ENCODE measurements around the gene ADORA3. TPM values are rescaled to one million over a fixed set of nuclear protein-coding genes. Genes with fewer than 3 reads are reported as not detected.

The ADORA3 gene
- total and polyA plus RNA-seq, 2 donors (not counting 1 experiment from before 2014, with no cell fraction given): not detected

- no peaks in the 10 kb centered on the region for H3K36me3 ChIP-seq (ENCODE audit: control insufficient read depth, insufficient read depth, low read length)
- H3K27ac ChIP-seq (ENCODE audit: insufficient read depth, low read length): no peak overlapping the region
- no peaks in the 10 kb centered on the region for H3K79me2 ChIP-seq (ENCODE audit: control insufficient read depth, insufficient read depth, low read length)
- H3K9ac ChIP-seq (ENCODE audit: insufficient read depth, low read length): no peak overlapping the region
- H3K9me3 ChIP-seq (ENCODE audit: control insufficient read depth, insufficient read depth, low read depth, low read length): no peaks in the 10 kb centered on the region
- H3K4me3 ChIP-seq (replicated peaks in 1 of 4; ENCODE audit: control extremely low read depth in 1 of 4, insufficient read depth in 1 of 4, low read depth in 3 of 4, low read length in 4 of 4): no peak overlapping the region
- H3K4me1 ChIP-seq (ENCODE audit: control insufficient read depth, extremely low read depth, insufficient read depth, low read length): no peaks in the 10 kb centered on the region
- TF ChIP-seq EZH2 (IDR thresholded peaks at IDR 0.05; ENCODE audit: low read length, missing control alignments) (no peak), CTCF (conservative IDR thresholded peaks at IDR 0.05 in 1 of 2, IDR thresholded peaks at IDR 0.05 in 1 of 2; ENCODE audit: low read depth in 1 of 2, low read length in 2 of 2) (no peak)
- no peaks in the 10 kb centered on the region for H4K20me1 ChIP-seq (ENCODE audit: control insufficient read depth, extremely low read depth, insufficient read depth, low read length)
- H3K27me3 ChIP-seq (ENCODE audit: control insufficient read depth, insufficient read depth, low read length): no peaks in the 10 kb centered on the region
- H3K4me2 ChIP-seq (ENCODE audit: extremely low read depth, insufficient read depth, low read length): no peak overlapping the region
- H2AFZ ChIP-seq (ENCODE audit: low read length): no peak overlapping the region
- DNase-seq (ENCODE audit: low read depth in 2 of 2): no peak
Measured at GRCh38 chr1:111470596-111470995, 32.8 kb downstream of the ADORA3 start.

DNA sequence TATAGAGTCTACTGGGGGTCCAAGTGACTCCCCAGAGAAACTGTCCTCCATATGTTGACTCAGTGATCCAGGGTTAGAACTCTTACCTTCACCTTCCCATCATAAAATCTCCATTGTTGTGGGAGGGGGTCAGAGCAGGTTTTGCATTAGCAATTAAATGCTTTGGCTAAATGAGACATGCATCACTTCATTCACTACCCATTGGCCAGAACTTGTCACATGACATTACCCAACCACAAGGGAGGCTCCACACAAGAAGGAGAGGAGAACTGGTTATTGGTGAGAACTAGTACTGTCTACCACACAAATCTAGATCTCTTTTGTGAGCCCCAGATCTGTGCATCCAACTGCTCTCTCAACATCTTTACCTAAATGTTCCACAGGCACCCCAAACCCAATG lies 33.9 kb downstream of the ADORA3 start:
- H3K79me2 ChIP-seq (ENCODE audit: control insufficient read depth, insufficient read depth, low read length): no peaks in the 10 kb centered on the region
- DNase-seq (ENCODE audit: low read depth in 2 of 2): no peak
- H3K4me3 ChIP-seq (replicated peaks in 1 of 4; ENCODE audit: control extremely low read depth in 1 of 4, insufficient read depth in 1 of 4, low read depth in 3 of 4, low read length in 4 of 4): no peak overlapping the region
- H3K27ac ChIP-seq (ENCODE audit: insufficient read depth, low read length): no peak overlapping the region
- H2AFZ ChIP-seq (ENCODE audit: low read length): no peak overlapping the region
- no peaks in the 10 kb centered on the region for H3K4me1 ChIP-seq (ENCODE audit: control insufficient read depth, extremely low read depth, insufficient read depth, low read length)
- no peak overlapping the region for H3K9ac ChIP-seq (ENCODE audit: insufficient read depth, low read length)
- H4K20me1 ChIP-seq (ENCODE audit: control insufficient read depth, extremely low read depth, insufficient read depth, low read length): no peaks in the 10 kb centered on the region
- H3K27me3 ChIP-seq (ENCODE audit: control insufficient read depth, insufficient read depth, low read length): no peaks in the 10 kb centered on the region
- no peak overlapping the region for H3K4me2 ChIP-seq (ENCODE audit: extremely low read depth, insufficient read depth, low read length)
- TF ChIP-seq CTCF (conservative IDR thresholded peaks at IDR 0.05 in 1 of 2, IDR thresholded peaks at IDR 0.05 in 1 of 2; ENCODE audit: low read depth in 1 of 2, low read length in 2 of 2) (no peak), EZH2 (IDR thresholded peaks at IDR 0.05; ENCODE audit: low read length, missing control alignments) (no peak)
- no peaks in the 10 kb centered on the region for H3K36me3 ChIP-seq (ENCODE audit: control insufficient read depth, insufficient read depth, low read length)
- H3K9me3 ChIP-seq (ENCODE audit: control insufficient read depth, insufficient read depth, low read depth, low read length): no peaks in the 10 kb centered on the region

DNA sequence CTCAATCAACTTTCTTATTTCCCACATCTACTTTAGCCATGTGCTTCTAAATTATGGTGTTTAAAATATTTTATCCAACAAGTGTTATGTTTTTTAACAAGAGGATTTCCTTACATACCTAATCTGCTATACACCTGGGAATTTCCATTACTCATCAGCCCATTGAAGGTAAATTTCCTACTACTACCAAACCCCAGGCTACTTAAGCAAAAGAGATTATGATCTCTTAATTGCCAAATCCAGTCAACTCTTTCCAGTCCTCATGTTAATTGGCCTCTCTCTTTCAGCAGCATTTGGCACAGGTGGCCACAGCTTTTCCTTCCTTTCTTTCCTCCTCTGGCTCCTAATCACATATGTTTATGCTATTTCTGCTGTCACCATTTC lies 34.7 kb downstream of the ADORA3 start:
- Histone ChIP-seq H4K20me1 (ENCODE audit: control insufficient read depth, extremely low read depth, insufficient read depth, low read length) (no peaks in the 10 kb centered on the region), H3K4me1 (ENCODE audit: control insufficient read depth, extremely low read depth, insufficient read depth, low read length) (no peaks in the 10 kb centered on the region), H2AFZ (ENCODE audit: low read length) (no peak overlapping the region)

More for the DNA sequence above, 34.7 kb downstream of the ADORA3 start:
- TF ChIP-seq CTCF (conservative IDR thresholded peaks at IDR 0.05 in 1 of 2, IDR thresholded peaks at IDR 0.05 in 1 of 2; ENCODE audit: low read depth in 1 of 2, low read length in 2 of 2) (no peak), EZH2 (IDR thresholded peaks at IDR 0.05; ENCODE audit: low read length, missing control alignments) (no peak)
- Histone ChIP-seq H3K79me2 (ENCODE audit: control insufficient read depth, insufficient read depth, low read length) (no peaks in the 10 kb centered on the region), H3K27ac (ENCODE audit: insufficient read depth, low read length) (no peak overlapping the region), H3K9me3 (ENCODE audit: control insufficient read depth, insufficient read depth, low read depth, low read length) (no peaks in the 10 kb centered on the region), H3K4me2 (ENCODE audit: extremely low read depth, insufficient read depth, low read length) (no peak overlapping the region), H3K4me3 (replicated peaks in 1 of 4; ENCODE audit: control extremely low read depth in 1 of 4, insufficient read depth in 1 of 4, low read depth in 3 of 4, low read length in 4 of 4) (no peak overlapping the region), H3K9ac (ENCODE audit: insufficient read depth, low read length) (no peak overlapping the region), H3K27me3 (ENCODE audit: control insufficient read depth, insufficient read depth, low read length) (no peaks in the 10 kb centered on the region), H3K36me3 (ENCODE audit: control insufficient read depth, insufficient read depth, low read length) (no peaks in the 10 kb centered on the region)
- no peak for DNase-seq (ENCODE audit: low read depth in 2 of 2)
